Measurements from ENCODE around the gene IKZF1. TPM values are rescaled to one million over a fixed set of nuclear protein-coding genes. Genes with fewer than 3 reads are reported as not detected.

The IKZF1 gene
- total and polyA plus RNA-seq, 9 of the 15 experiments (the other 6 are each of a cell fraction or from before 2014, with no cell fraction given) = 12.6 to 85.3 (median 44.7) TPM

DNA sequence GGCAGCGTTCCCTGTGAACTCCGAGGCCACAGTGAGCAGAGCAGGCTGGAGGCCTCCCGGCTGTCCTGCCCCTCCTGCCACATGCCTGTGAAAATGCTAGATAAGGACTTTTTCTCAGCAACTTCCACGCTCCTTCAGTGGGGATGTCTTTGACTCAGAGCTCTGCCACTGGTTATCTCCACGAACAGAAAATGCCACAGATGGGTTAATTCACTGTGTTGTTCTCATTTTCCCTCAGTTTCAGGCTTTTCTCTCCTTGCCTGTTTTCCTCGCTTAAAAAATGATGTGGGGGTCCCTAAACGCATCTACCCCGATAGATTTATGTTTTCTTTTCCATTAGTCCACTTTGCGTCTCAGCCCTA is 51.3 kb downstream of the IKZF1 start (continued):
- TF ChIP-seq, protein P1, sequence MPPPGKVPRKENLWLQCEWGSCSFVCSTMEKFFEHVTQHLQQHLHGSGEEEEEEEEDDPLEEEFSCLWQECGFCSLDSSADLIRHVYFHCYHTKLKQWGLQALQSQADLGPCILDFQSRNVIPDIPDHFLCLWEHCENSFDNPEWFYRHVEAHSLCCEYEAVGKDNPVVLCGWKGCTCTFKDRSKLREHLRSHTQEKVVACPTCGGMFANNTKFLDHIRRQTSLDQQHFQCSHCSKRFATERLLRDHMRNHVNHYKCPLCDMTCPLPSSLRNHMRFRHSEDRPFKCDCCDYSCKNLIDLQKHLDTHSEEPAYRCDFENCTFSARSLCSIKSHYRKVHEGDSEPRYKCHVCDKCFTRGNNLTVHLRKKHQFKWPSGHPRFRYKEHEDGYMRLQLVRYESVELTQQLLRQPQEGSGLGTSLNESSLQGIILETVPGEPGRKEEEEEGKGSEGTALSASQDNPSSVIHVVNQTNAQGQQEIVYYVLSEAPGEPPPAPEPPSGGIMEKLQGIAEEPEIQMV (tag; conservative IDR thresholded peaks at IDR 0.05; ENCODE audit: low read depth) = no peak
- TF ChIP-seq PTBP1 (IDR thresholded peaks at IDR 0.05; ENCODE audit: low read depth, low read length) (no peak), CBX2 (IDR thresholded peaks at IDR 0.05; ENCODE audit: insufficient read depth, low read length, poor library complexity, severe bottlenecking) (no peak), HDGF (IDR thresholded peaks at IDR 0.05) (no peak), ZSCAN29 (IDR thresholded peaks at IDR 0.05) (no peak), CHD4 (IDR thresholded peaks at IDR 0.05; ENCODE audit: insufficient read depth, insufficient replicate concordance, low read depth, low read length, poor library complexity, severe bottlenecking) (no peak)
- TF ChIP-seq, protein P2, sequence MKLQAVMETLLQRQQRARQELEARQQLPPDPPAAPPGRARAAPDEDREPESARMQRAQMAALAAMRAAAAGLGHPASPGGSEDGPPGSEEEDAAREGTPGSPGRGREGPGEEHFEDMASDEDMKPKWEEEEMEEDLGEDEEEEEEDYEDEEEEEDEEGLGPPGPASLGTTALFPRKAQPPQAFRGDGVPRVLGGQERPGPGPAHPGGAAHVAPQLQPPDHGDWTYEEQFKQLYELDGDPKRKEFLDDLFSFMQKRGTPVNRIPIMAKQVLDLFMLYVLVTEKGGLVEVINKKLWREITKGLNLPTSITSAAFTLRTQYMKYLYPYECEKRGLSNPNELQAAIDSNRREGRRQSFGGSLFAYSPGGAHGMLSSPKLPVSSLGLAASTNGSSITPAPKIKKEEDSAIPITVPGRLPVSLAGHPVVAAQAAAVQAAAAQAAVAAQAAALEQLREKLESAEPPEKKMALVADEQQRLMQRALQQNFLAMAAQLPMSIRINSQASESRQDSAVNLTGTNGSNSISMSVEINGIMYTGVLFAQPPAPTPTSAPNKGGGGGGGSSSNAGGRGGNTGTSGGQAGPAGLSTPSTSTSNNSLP (IDR thresholded peaks at IDR 0.05; ENCODE audit: borderline replicate concordance, low read depth, low read length) = no peak
